H1 (cell line): Measurements from ENCODE around the gene AKT1.

Experiments used
- EZH2 ChIP-seq: fragments of 200-600 bp; sonication (generic); IDR thresholded peaks from 2 replicates; pipeline ENCODE4 v1.7.1; 2012; ENCODE audit warnings: low read depth, mild to moderate bottlenecking, moderate library complexity, low read length, inconsistent platforms; ENCODE audit not compliant: severe bottlenecking
- GTF2F1 ChIP-seq: IDR thresholded peaks from 2 replicates; pipeline ENCODE4 v1.6.1; 2012; ENCODE audit warnings: low read depth, low read length, improper control_type of control experiment, borderline replicate concordance
- KDM1A ChIP-seq: fragments of 200-600, 300-600 bp; sonication (generic); IDR thresholded peaks from 2 replicates; pipeline ENCODE4 v1.7.1; 2016; ENCODE audit warnings: mild to moderate bottlenecking, low read length, borderline replicate concordance
- NRF1 ChIP-seq: IDR thresholded peaks from 2 replicates; pipeline ENCODE4 v1.6.1; 2011; ENCODE audit warnings: mild to moderate bottlenecking, low read depth, low read length, improper control_type of control experiment
- POLR2A ChIP-seq, 2 experiments: IDR thresholded peaks; 1 replicate in 1 of 2; 2 replicates in 1 of 2; pipeline ENCODE4 v1.6.1; 2011; ENCODE audit warnings: low read depth in 2 of 2, low read length in 2 of 2, mild to moderate bottlenecking in 2 of 2; ENCODE audit errors: control extremely low read depth in 1 of 2
- POLR2AphosphoS5 ChIP-seq: IDR thresholded peaks from 2 replicates; pipeline ENCODE4 v1.6.1; 2011; ENCODE audit warnings: low read depth, low read length
- RBBP5 ChIP-seq: IDR thresholded peaks from 2 replicates; pipeline ENCODE4 v1.7.1; 2012; ENCODE audit warnings: low read depth, mild to moderate bottlenecking, inconsistent platforms, low read length, moderate library complexity, borderline replicate concordance
- TAF1 ChIP-seq: IDR thresholded peaks from 2 replicates; pipeline ENCODE4 v1.6.1; 2011; ENCODE audit warnings: mild to moderate bottlenecking, low read depth, low read length
- YY1 ChIP-seq: IDR thresholded peaks from 2 replicates; pipeline ENCODE4 v1.6.1; 2011; ENCODE audit warnings: low read depth, mild to moderate bottlenecking, low read length
- TF ChIP-seq, protein P1 (sequence below): IDR thresholded peaks from 2 replicates; pipeline ENCODE4 v1.6.1; 2011; ENCODE audit warnings: low read length, improper control_type of control experiment
- TF ChIP-seq, protein P2 (sequence below), 3 experiments: IDR thresholded peaks; 1 replicate in 2 of 3; 2 replicates in 1 of 3; pipeline versions ENCODE4 v1.5.1 to v1.6.1; 2011; ENCODE audit warnings: low read length in 3 of 3, mild to moderate bottlenecking in 3 of 3, inconsistent platforms in 2 of 3, low read depth in 1 of 3, moderate library complexity in 1 of 3; ENCODE audit not compliant: insufficient read depth in 1 of 3; ENCODE audit errors: control extremely low read depth in 1 of 3
- TF ChIP-seq, protein P3 (sequence below): IDR thresholded peaks from 2 replicates; pipeline ENCODE4 v1.6.1; 2012; ENCODE audit warnings: inconsistent platforms

DNA sequence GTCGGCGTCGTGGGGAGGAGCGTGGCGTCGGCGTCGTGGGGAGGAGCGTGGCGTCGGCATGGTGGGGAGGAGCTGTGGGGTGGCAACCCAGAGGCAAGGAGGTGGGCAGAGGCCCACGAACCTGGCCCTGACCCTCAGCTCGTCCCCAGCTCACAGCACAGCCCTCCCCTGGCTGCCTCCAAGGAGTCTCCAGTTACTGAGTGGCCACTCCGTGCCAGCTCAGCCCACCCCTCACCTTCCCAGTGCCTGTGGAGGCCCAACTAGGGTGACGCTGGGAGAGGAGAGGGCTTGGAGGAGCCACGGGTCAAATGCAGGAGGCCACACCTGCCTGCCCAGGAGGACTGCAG, 65.7 kb downstream of the AKT1 start:
- TF ChIP-seq POLR2A (IDR thresholded peaks at IDR 0.05; ENCODE audit: control extremely low read depth in 1 of 2, low read depth in 2 of 2, low read length in 2 of 2) (no peak), POLR2AphosphoS5 (no peak), RBBP5 (no peak), EZH2 (no peak), KDM1A (no peak), NRF1 (no peak), GTF2F1 (no peak), YY1 (no peak), TAF1 (no peak)
- TF ChIP-seq, protein P1, sequence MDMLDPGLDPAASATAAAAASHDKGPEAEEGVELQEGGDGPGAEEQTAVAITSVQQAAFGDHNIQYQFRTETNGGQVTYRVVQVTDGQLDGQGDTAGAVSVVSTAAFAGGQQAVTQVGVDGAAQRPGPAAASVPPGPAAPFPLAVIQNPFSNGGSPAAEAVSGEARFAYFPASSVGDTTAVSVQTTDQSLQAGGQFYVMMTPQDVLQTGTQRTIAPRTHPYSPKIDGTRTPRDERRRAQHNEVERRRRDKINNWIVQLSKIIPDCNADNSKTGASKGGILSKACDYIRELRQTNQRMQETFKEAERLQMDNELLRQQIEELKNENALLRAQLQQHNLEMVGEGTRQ, result no peak
- TF ChIP-seq, protein P2, sequence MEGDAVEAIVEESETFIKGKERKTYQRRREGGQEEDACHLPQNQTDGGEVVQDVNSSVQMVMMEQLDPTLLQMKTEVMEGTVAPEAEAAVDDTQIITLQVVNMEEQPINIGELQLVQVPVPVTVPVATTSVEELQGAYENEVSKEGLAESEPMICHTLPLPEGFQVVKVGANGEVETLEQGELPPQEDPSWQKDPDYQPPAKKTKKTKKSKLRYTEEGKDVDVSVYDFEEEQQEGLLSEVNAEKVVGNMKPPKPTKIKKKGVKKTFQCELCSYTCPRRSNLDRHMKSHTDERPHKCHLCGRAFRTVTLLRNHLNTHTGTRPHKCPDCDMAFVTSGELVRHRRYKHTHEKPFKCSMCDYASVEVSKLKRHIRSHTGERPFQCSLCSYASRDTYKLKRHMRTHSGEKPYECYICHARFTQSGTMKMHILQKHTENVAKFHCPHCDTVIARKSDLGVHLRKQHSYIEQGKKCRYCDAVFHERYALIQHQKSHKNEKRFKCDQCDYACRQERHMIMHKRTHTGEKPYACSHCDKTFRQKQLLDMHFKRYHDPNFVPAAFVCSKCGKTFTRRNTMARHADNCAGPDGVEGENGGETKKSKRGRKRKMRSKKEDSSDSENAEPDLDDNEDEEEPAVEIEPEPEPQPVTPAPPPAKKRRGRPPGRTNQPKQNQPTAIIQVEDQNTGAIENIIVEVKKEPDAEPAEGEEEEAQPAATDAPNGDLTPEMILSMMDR (IDR thresholded peaks at IDR 0.05; ENCODE audit: control extremely low read depth in 1 of 3, insufficient read depth in 1 of 3, low read depth in 1 of 3, low read length in 3 of 3), result no peak
- TF ChIP-seq, protein P3, sequence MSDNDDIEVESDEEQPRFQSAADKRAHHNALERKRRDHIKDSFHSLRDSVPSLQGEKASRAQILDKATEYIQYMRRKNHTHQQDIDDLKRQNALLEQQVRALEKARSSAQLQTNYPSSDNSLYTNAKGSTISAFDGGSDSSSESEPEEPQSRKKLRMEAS, result no peak
